GM12892 (cell line): ENCODE results near the gene NADK.
A peak's percentile ranks its signal among the peaks of the same experiment; 100 is the strongest.
"Not testable (repeated sequence)": the region's sequence is repeated elsewhere in the genome, so short reads cannot be mapped to it uniquely, and the experiment has no call there.

Experiments used
- DNase-seq: peaks from one replicate; pipeline ENCODE4 v3.0.0; 2011; ENCODE audit not compliant: insufficient read length
- FAIRE-seq: peaks from 2 replicates; lab custom pipeline; 2011; peaks lifted over from hg19 to GRCh38; lab: Jason Lieb, UNC
- POLR2A ChIP-seq: IDR thresholded peaks from 2 replicates; pipeline ENCODE4 v1.6.1; 2011; ENCODE audit warnings: low read depth, low read length, control low read depth
- POLR2AphosphoS5 ChIP-seq: IDR thresholded peaks from 2 replicates; pipeline ENCODE4 v1.6.1; 2011; ENCODE audit warnings: low read depth, low read length, control low read depth
- TAF1 ChIP-seq: IDR thresholded peaks from 2 replicates; pipeline ENCODE4 v1.6.1; 2011; ENCODE audit warnings: low read depth, mild to moderate bottlenecking, control low read depth, low read length, borderline replicate concordance

Gene NADK

GRCh38 chr1:1752636-1753606 is 25.3 kb downstream of the NADK start:
- FAIRE-seq: no peak
- TF ChIP-seq POLR2A: no peak
- TF ChIP-seq POLR2AphosphoS5: no peak
- TF ChIP-seq TAF1: no peak
- DNase-seq: no peak

DNA sequence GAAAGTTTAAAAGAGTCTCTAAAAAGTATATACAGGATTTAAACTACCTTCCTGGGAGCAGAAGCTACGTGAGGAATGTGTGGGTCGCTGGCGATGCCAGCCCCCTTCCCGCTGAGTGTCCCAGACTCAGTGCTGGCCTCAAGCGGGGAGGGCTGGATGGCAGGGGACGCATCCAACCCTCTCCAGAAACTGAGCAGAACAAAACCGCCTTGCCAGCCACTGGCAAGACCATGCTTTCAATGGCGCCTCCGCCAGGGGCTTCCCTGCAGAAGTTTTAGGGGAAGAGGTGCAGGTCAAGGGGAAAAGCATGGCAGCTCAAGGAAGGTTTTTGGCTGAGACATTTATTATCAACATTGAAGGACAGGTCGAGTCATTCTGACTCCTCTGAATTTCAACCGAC is 26.1 kb downstream of the NADK start:
- FAIRE-seq (no peak), DNase-seq (no peak)
- TF ChIP-seq POLR2A (no peak), TAF1 (no peak), POLR2AphosphoS5 (no peak)

GRCh38 chr1:1749941-1750340 is 28.3 kb downstream of the NADK start:
- DNase-seq, FAIRE-seq: not testable (repeated sequence)

GRCh38 chr1:1748686-1749321 is 29.5 kb downstream of the NADK start:
- no peak for FAIRE-seq
- no peak for DNase-seq

GRCh38 chr1:1746566-1746909 is 31.7 kb downstream of the NADK start:
- not testable (repeated sequence) for FAIRE-seq, DNase-seq

More at GRCh38 chr1:1748686-1749321, 29.5 kb downstream of the NADK start:
- TF ChIP-seq POLR2A (no peak), POLR2AphosphoS5 (no peak), TAF1 (no peak)

DNA sequence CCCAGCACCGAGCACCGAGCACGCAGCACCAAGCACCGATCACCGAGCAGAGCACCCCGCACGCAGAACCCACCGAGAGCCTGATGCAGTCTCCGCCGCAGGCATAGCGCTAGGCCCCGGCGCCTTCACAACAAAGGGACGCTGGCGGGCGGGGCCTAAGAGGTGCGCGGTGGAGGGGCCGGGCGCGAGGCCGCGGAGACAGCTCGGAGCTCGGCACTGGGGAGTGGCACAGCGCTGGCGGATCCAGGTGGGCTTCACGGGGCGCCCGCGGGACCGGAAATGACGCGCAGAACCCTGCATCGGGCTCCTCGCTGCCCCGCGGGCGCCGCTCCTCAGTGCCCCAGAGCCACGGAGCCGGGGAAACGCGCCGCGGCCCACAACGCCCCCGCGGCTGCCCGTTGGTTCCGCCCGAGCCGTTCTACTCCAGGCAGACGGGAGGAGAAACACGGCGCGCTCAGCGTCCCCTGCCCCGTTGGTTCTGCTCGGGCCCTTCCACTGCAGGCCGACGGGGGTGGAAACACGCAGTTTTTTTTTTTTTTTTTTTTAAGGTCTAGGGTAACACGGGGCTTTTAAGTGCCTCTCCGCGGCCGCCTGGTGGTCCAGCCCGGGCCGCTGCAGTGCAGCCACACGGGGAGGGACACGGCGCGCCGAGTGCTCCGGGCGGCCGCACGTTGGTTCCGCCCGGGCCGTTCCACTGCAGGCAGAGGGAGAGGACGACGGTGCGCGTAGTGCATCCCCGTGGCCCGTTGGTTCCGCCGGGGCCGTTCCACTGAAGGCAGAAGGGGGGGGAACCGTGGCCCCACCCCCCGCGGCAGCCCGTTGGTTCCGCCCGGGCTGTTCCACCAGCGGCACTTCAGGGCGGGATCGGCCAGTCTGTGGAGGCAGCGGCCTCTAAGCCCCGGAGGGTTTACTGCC is 32.4 kb downstream of the NADK start:
- peak; percentile 99 for FAIRE-seq
- not testable (repeated sequence) for DNase-seq

DNA sequence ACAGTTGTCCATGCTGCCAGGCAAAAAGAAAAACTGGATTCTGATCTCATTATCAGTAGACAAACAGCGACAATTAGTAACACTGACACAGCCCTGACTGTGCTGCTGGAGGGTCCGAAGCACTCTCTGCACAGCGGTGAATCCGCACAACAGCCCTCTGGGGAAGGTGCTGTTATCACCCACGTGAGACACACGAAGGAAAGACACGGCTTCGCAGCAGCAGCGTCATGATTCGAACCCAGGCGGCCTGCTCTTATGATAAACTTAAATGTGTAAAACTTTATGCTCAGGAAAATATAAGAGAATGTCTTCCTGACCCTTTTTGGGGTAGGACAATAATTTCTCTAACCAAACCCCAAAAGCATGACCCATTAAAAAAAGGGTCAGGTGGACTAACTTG is 35.7 kb downstream of the NADK start:
- FAIRE-seq, DNase-seq: not testable (repeated sequence)

DNA sequence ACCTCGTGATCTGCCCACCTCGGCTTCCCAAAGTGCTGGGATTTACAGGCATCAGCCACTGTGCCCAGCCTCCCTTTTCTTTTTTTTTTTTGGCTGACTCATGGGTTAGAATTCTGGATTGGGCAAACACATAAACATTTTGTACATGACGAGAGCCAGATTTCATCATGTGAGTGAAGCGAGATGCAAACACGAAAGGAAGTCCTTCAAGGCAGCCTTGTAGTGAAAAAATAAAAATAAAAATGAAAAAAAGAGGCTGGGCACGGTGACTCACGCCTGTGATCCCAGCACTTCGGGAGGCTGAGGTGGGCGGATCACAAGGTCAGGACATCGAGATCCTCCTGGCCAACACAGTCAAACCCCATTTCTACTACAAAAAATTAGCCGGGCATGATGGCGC is 37.3 kb downstream of the NADK start:
- DNase-seq, FAIRE-seq: not testable (repeated sequence)

GRCh38 chr1:1738799-1739337 is 39.4 kb downstream of the NADK start:
- not testable (repeated sequence) for DNase-seq, FAIRE-seq

GRCh38 chr1:1737675-1738590 is 40.3 kb downstream of the NADK start:
- not testable (repeated sequence) for FAIRE-seq, DNase-seq

GRCh38 chr1:1732381-1732780 is 45.9 kb downstream of the NADK start:
- TF ChIP-seq TAF1: no peak
- no peak for TF ChIP-seq POLR2A
- no peak for TF ChIP-seq POLR2AphosphoS5
- DNase-seq (no peak), FAIRE-seq (no peak)

DNA sequence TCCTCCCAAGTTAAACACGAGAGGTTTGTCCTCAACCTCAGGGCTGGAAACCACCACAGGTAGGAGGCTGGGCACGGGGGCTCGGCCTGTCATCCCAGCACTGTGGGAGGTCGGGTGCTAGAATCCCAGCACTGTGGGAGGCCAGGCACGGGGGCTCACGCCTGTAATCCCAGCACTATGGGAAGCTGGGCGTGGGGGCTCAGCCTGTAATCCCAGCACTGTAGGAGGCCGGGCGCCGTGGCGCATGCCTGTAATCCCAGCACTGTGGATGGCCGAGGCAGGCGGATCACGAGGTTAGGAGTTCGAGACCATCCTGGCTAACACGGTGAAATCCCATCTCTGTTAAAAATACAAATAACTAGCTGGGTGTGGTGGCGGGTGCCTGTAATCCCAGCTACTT is 47.4 kb downstream of the NADK start:
- no peak for TF ChIP-seq POLR2AphosphoS5
- no peak for TF ChIP-seq TAF1
- TF ChIP-seq POLR2A: no peak
- FAIRE-seq (no peak), DNase-seq (no peak)

DNA sequence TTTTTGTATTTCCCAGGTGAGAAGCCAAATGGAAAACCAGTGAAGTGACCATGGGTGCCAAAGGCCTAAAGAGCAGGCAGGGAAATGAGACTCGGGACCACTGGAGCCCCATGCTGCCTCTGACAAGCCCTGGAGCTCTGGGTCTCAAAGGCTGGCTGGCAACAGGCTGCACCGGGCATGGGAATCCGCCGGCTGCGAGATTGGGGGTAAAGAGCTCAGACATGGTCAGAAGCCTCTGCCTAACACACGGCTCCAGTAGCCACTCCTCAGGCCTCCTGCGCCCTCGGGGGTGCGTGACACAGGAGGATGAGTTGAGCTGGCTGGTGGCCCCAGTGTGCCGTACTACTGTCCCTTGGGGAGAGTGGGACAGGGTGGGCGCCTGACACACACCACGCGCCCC is 48.0 kb downstream of the NADK start:
- not testable (repeated sequence) for FAIRE-seq, DNase-seq

- not testable (repeated sequence) for DNase-seq
These were observed 49.0 kb downstream of the NADK start for GRCh38 chr1:1729116-1729816.

GRCh38 chr1:1728308-1729005 is 49.8 kb downstream of the NADK start:
- FAIRE-seq, DNase-seq: not testable (repeated sequence)

More at GRCh38 chr1:1729116-1729816, 49.0 kb downstream of the NADK start:
- not testable (repeated sequence) for FAIRE-seq

- not testable (repeated sequence) for FAIRE-seq, DNase-seq
These were observed 51.1 kb downstream of the NADK start for GRCh38 chr1:1727131-1727651.
